ENCODE measurements around the gene AKR7A2.

AKR7A2 gene

GRCh38 chr1:19342894-19343616, 31.1 kb upstream of the AKR7A2 start:
- DNase-seq, result no peak

- no peak for DNase-seq
These were observed 30.3 kb upstream of the AKR7A2 start for GRCh38 chr1:19342062-19342750.

GRCh38 chr1:19341201-19342061, 29.5 kb upstream of the AKR7A2 start:
- peak; percentile 67 for DNase-seq

- DNase-seq, result no peak
These were observed 28.5 kb upstream of the AKR7A2 start for GRCh38 chr1:19340387-19340937.

- no peak for DNase-seq
These were observed 27.4 kb upstream of the AKR7A2 start for GRCh38 chr1:19339214-19339861.

- no peak for DNase-seq
These were observed 26.4 kb upstream of the AKR7A2 start for GRCh38 chr1:19338323-19338762.

- DNase-seq, result no peak
These were observed 25.3 kb upstream of the AKR7A2 start for GRCh38 chr1:19337289-19337688.

- no peak for DNase-seq
These were observed 24.6 kb upstream of the AKR7A2 start for GRCh38 chr1:19336543-19336942.

GRCh38 chr1:19333587-19334354, 21.8 kb upstream of the AKR7A2 start:
- no peak for DNase-seq

GRCh38 chr1:19332832-19333231, 20.9 kb upstream of the AKR7A2 start:
- DNase-seq, result no peak

- no peak for DNase-seq
These were observed 19.4 kb upstream of the AKR7A2 start for GRCh38 chr1:19331262-19331878.

- no peak for DNase-seq
These were observed 18.6 kb upstream of the AKR7A2 start for GRCh38 chr1:19330449-19331135.

- no peak for DNase-seq
These were observed 17.7 kb upstream of the AKR7A2 start for GRCh38 chr1:19329611-19330010.

- no peak for DNase-seq
These were observed 17.2 kb upstream of the AKR7A2 start for GRCh38 chr1:19329188-19329587.

- DNase-seq, result no peak
These were observed 16.5 kb upstream of the AKR7A2 start for GRCh38 chr1:19328486-19328885.

- DNase-seq, result no peak
These were observed 15.8 kb upstream of the AKR7A2 start for GRCh38 chr1:19327736-19328135.

GRCh38 chr1:19327301-19327700, 15.4 kb upstream of the AKR7A2 start:
- DNase-seq, result no peak

- no peak for DNase-seq
These were observed 14.8 kb upstream of the AKR7A2 start for GRCh38 chr1:19326748-19327065.

- DNase-seq, result no peak
These were observed 14.2 kb upstream of the AKR7A2 start for GRCh38 chr1:19325958-19326747.

- DNase-seq, result no peak
These were observed 13.5 kb upstream of the AKR7A2 start for GRCh38 chr1:19325368-19325957.

All from effector CD4-positive, alpha-beta T cell (primary cell).